ENCODE measurements around the gene PRDX3.
A peak's percentile ranks its signal among the peaks of the same experiment; 100 is the strongest.
"Not testable (repeated sequence)": the region's sequence is repeated elsewhere in the genome, so short reads cannot be mapped to it uniquely, and the experiment has no call there.

PRDX3 gene

DNA sequence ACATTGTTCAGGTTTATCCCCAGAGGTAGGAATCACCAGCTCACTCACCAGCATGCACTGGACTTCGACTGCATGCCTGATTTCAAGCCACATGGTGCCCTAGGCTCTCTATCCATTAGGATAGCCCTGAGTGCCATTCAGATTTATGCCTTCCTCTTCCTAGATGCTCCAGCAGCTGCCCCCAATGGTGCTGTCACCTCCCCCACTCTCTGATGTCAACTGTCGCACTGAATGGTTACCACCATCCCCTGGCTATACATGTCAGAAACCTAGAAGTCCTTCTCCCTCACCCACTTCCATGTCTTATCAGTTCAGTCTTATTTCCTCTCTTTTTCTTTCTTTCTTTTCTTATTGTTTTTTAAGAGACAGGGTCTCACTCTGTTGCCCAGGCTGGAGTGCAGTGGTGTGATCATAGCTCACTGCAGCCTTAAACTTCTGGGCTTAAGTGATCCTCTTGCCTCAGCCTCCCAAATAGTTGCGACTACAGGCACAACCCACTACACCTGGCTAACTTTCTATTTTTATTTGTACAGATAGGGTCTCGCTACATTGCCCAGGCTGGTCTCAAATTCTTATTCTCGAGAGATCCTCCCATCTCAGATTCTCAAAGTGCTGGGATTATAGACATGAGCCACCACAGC lies 16.0 kb downstream of the PRDX3 start:
- Mint-ChIP-seq H3K27me3 (ENCODE audit: low read depth) (no peaks in the 10 kb centered on the region), H3K4me3 (no peak overlapping the region), H3K9me3 (no peaks in the 10 kb centered on the region), H3K4me1 (ENCODE audit: low read depth) (peaks cover 28% of the 10 kb centered on the region), H3K27ac (no peak overlapping the region), H3K36me3 (ENCODE audit: low read depth) (peaks cover 22% of the 10 kb centered on the region)

- no peaks in the 10 kb centered on the region for H3K9me3 Mint-ChIP-seq
- no peak overlapping the region for H3K4me3 Mint-ChIP-seq
- H3K27me3 Mint-ChIP-seq (ENCODE audit: low read depth): no peaks in the 10 kb centered on the region
- H3K4me1 Mint-ChIP-seq (ENCODE audit: low read depth): peaks cover 22% of the 10 kb centered on the region
- H3K27ac Mint-ChIP-seq: no peak overlapping the region
- peaks cover 18% of the 10 kb centered on the region for H3K36me3 Mint-ChIP-seq (ENCODE audit: low read depth)
These were observed 16.7 kb downstream of the PRDX3 start for GRCh38 chr10:119161680-119162451.

DNA sequence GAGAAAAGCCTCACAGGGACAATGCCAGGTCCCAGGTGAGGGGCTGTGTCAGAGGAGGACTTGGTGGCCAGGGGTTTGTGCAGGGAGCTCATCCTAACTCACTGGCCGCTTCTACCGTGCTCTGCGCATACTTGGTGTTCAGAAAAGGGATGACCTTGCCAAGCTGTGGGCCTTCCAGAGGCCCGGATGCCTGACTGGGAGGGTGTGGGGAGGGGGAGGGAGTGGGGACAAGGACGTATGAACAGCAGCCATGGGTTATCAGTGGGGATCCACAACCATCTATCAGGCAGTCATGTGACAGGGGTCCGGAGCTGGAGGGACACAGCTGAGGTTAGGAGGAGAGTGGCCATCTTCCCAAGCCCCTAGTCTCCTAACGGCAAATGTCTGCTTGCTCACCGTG lies 19.3 kb downstream of the PRDX3 start:
- peaks cover 27% of the 10 kb centered on the region for H3K36me3 Mint-ChIP-seq (ENCODE audit: low read depth)
- H3K27me3 Mint-ChIP-seq (ENCODE audit: low read depth): no peaks in the 10 kb centered on the region
- no peak overlapping the region for H3K27ac Mint-ChIP-seq
- H3K4me1 Mint-ChIP-seq (ENCODE audit: low read depth): peaks cover 15% of the 10 kb centered on the region
- no peak overlapping the region for H3K4me3 Mint-ChIP-seq
- no peaks in the 10 kb centered on the region for H3K9me3 Mint-ChIP-seq

DNA sequence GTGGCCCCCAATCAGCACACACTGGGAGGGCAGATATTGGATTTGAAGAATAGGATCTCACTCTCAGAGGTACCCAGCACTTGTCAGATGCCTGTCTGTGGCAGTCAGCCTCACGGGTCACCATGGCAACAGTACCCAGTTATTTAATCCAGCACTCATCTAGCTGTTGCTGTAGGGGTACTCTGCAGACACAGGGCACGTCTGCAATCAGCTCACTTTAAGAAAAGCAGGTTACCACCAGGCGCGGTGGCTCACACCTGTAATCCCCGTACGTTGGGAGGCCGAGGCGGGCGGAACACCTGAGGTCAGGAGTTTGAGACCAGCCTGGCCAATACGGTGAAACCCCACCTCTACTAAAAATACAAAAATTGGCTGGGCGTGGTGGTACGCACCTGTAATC lies 25.0 kb downstream of the PRDX3 start:
- no peak overlapping the region for H3K27ac Mint-ChIP-seq
- peaks cover 34% of the 10 kb centered on the region for H3K36me3 Mint-ChIP-seq (ENCODE audit: low read depth)
- peaks cover 2% of the 10 kb centered on the region for H3K4me1 Mint-ChIP-seq (ENCODE audit: low read depth)
- H3K27me3 Mint-ChIP-seq (ENCODE audit: low read depth): no peaks in the 10 kb centered on the region
- no peak overlapping the region for H3K4me3 Mint-ChIP-seq
- no peaks in the 10 kb centered on the region for H3K9me3 Mint-ChIP-seq

GRCh38 chr10:119153041-119153440 lies 25.6 kb downstream of the PRDX3 start:
- no peaks in the 10 kb centered on the region for H3K27me3 Mint-ChIP-seq (ENCODE audit: low read depth)
- peaks cover 2% of the 10 kb centered on the region for H3K4me1 Mint-ChIP-seq (ENCODE audit: low read depth)
- peaks cover 33% of the 10 kb centered on the region for H3K36me3 Mint-ChIP-seq (ENCODE audit: low read depth)
- no peaks in the 10 kb centered on the region for H3K9me3 Mint-ChIP-seq
- H3K4me3 Mint-ChIP-seq: no peak overlapping the region
- no peak overlapping the region for H3K27ac Mint-ChIP-seq

- H3K27ac Mint-ChIP-seq; H3K4me3 Mint-ChIP-seq; H3K9me3 Mint-ChIP-seq; H3K27me3 Mint-ChIP-seq (ENCODE audit: low read depth); H3K4me1 Mint-ChIP-seq (ENCODE audit: low read depth): not testable (repeated sequence)
- H3K36me3 Mint-ChIP-seq (ENCODE audit: low read depth): peaks cover 27% of the 10 kb centered on the region
These were observed 27.0 kb downstream of the PRDX3 start for GRCh38 chr10:119151601-119152000.

GRCh38 chr10:119149729-119150128 lies 28.9 kb downstream of the PRDX3 start:
- Mint-ChIP-seq H3K27me3 (ENCODE audit: low read depth) (no peaks in the 10 kb centered on the region), H3K4me3 (no peak overlapping the region), H3K27ac (no peak overlapping the region), H3K4me1 (ENCODE audit: low read depth) (no peaks in the 10 kb centered on the region), H3K36me3 (ENCODE audit: low read depth) (peaks cover 20% of the 10 kb centered on the region), H3K9me3 (no peaks in the 10 kb centered on the region)

DNA sequence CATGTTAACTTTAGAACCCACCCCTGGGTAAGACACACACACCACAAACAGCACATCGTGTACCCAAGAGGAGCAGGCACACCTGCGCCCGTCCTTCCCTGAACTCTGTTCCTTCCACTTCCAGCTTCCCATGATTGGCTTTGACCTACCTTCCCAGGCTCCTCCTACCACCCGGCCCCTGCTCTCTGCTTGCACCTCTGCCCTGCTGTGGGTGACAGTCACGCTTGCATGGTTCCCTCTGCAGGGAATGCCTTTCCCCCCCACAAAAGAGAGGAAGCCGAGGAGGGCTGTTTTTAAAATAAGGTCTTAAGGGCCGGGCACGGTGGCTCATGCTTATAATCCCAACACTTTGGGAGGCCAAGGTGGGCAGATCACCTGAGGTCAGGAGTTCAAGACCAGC lies 29.5 kb downstream of the PRDX3 start:
- H3K4me3 Mint-ChIP-seq: no peak overlapping the region
- no peak overlapping the region for H3K27ac Mint-ChIP-seq
- H3K4me1 Mint-ChIP-seq (ENCODE audit: low read depth): no peaks in the 10 kb centered on the region
- H3K27me3 Mint-ChIP-seq (ENCODE audit: low read depth): no peaks in the 10 kb centered on the region
- H3K36me3 Mint-ChIP-seq (ENCODE audit: low read depth): peaks cover 18% of the 10 kb centered on the region
- H3K9me3 Mint-ChIP-seq: no peaks in the 10 kb centered on the region

DNA sequence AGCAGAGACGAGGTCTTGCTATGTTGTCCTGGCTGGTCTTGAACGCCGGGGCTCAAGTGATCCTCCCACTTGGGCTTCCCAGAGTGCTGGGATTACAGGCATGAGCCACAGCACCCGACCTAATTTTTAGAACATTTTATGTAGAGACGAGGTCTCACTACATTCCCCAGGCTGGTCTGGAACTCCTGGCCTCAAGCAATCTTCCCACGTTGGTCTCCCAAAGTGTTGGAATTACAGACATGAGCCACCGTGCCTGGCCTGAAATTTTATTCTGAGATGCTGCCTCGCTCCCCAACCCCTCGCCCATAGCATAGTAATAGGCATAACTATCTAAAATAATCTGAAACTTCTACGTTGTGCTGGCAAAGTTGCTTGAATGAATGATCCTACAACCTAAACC lies 35.0 kb downstream of the PRDX3 start:
- H3K4me3 Mint-ChIP-seq: no peak overlapping the region
- H3K4me1 Mint-ChIP-seq (ENCODE audit: low read depth): peaks cover 11% of the 10 kb centered on the region
- H3K36me3 Mint-ChIP-seq (ENCODE audit: low read depth): peaks cover 12% of the 10 kb centered on the region
- no peaks in the 10 kb centered on the region for H3K9me3 Mint-ChIP-seq
- H3K27me3 Mint-ChIP-seq (ENCODE audit: low read depth): no peaks in the 10 kb centered on the region
- peak overlapping the region; percentile 55 for H3K27ac Mint-ChIP-seq

- no peaks in the 10 kb centered on the region for H3K9me3 Mint-ChIP-seq
- H3K27me3 Mint-ChIP-seq (ENCODE audit: low read depth): no peaks in the 10 kb centered on the region
- H3K4me3 Mint-ChIP-seq: no peak overlapping the region
- H3K27ac Mint-ChIP-seq: no peak overlapping the region
- H3K4me1 Mint-ChIP-seq (ENCODE audit: low read depth): peaks cover 17% of the 10 kb centered on the region
- H3K36me3 Mint-ChIP-seq (ENCODE audit: low read depth): peaks cover 13% of the 10 kb centered on the region
These were observed 37.9 kb downstream of the PRDX3 start for GRCh38 chr10:119140603-119141245.

- Mint-ChIP-seq H3K4me3 (no peak overlapping the region), H3K4me1 (ENCODE audit: low read depth) (peaks cover 22% of the 10 kb centered on the region), H3K9me3 (no peaks in the 10 kb centered on the region), H3K27ac (peak overlapping the region; percentile 20), H3K36me3 (ENCODE audit: low read depth) (peaks cover 18% of the 10 kb centered on the region), H3K27me3 (ENCODE audit: low read depth) (no peaks in the 10 kb centered on the region)
These were observed 39.0 kb downstream of the PRDX3 start for GRCh38 chr10:119139464-119140067.

DNA sequence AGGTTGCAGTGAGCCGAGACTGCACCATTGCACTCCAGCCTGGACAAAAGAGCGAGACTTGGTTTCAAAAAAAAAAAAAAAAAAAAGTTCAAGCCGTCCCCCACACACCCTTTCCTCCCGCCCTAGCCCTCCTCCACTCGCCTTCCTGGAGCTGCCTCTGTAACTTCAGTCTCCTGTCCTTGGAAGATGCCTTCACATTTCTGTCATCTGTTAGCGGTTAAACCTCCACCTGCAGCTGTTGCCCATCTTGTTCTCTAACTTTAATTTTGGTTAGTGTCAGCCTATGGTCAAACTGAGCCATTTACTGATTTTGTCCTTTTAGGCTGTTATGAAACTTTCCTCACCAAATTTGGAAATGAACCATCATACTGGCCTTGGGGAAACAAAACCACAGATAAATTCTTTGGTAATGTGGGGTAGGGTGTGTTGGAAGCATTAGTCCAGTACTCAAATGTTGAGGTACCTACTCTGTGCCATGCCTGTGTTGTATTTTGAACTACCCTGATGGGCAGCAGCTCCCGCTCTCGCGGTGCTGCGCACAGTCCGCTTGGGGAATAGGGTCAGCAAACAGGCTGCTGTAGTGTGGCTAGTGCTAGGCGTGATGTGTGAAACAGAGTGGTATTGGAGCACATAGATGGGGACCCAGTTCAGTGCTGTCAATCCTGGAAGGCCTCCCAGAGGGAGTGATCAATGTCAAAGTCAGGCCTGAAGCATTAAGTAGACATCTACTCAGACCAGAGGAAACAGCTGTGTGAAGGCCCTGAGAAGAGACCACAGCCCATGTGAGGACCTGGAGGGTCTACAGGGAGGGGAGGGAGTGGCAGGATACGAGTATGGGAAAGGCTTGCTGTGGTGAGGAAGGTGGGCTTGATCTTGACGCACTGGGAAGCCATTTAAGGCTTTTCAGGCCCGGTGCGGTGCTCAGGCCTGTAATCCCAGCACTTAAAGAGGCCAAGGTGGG lies 40.0 kb downstream of the PRDX3 start:
- H3K4me1 Mint-ChIP-seq (ENCODE audit: low read depth): peaks cover 27% of the 10 kb centered on the region
- peaks cover 21% of the 10 kb centered on the region for H3K36me3 Mint-ChIP-seq (ENCODE audit: low read depth)
- H3K27me3 Mint-ChIP-seq (ENCODE audit: low read depth): no peaks in the 10 kb centered on the region
- H3K4me3 Mint-ChIP-seq: no peak overlapping the region
- no peaks in the 10 kb centered on the region for H3K9me3 Mint-ChIP-seq
- peak overlapping the region; percentile 20 for H3K27ac Mint-ChIP-seq

GRCh38 chr10:119137878-119138277 lies 40.7 kb downstream of the PRDX3 start:
- not testable (repeated sequence) for H3K27me3 Mint-ChIP-seq (ENCODE audit: low read depth); H3K27ac Mint-ChIP-seq; H3K4me3 Mint-ChIP-seq; H3K9me3 Mint-ChIP-seq
- Mint-ChIP-seq H3K4me1 (ENCODE audit: low read depth) (peaks cover 34% of the 10 kb centered on the region), H3K36me3 (ENCODE audit: low read depth) (peaks cover 28% of the 10 kb centered on the region)

DNA sequence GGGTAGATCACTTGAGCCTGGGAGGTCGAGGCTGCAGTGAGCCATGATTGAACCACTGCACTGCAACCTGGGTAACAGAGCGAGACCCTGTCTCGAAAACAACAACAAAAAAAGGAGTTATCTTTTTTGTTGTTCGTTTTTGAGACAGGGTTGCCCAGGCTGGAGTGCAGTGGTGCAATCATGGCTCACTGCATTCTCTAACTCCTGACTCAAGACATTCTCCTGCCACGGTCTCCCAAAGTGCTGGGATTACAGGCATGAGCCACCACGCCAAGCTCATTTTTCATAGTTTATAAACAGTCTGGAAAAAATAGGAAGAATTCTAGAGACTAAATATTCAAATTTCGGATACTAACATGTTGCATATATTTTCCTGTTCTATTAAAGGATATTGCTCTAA lies 42.5 kb downstream of the PRDX3 start:
- Mint-ChIP-seq H3K4me1 (ENCODE audit: low read depth) (peaks cover 49% of the 10 kb centered on the region), H3K27ac (peak overlapping the region; percentile 42), H3K9me3 (no peaks in the 10 kb centered on the region), H3K4me3 (no peak overlapping the region), H3K27me3 (ENCODE audit: low read depth) (no peaks in the 10 kb centered on the region), H3K36me3 (ENCODE audit: low read depth) (peaks cover 42% of the 10 kb centered on the region)
